Measurements from ENCODE around the gene ZFP90. TPM values are rescaled to one million over a fixed set of nuclear protein-coding genes. Genes with fewer than 3 reads are reported as not detected.
"Not testable (repeated sequence)": the region's sequence is repeated elsewhere in the genome, so short reads cannot be mapped to it uniquely, and the experiment has no call there.

ZFP90 gene
- total RNA-seq, 2 experiments from 2014 or later: 27.6 to 32.6 TPM

- no peak for TF ChIP-seq CTCF (IDR thresholded peaks at IDR 0.05)
- H3K4me1 Mint-ChIP-seq (ENCODE audit: low read depth): peaks cover 14% of the 10 kb centered on the region
- H3K27me3 Mint-ChIP-seq: no peaks in the 10 kb centered on the region
- ChIA-PET POLR2A (no interaction called here), CTCF (interaction anchor here (0.6 to 9.6 kb wide), 6 partner anchors 7 to 55 kb away, joined by 3 to 65 read pairs (median 6); no protein-coding TSS in a partner anchor)
- no peak overlapping the region for H3K4me3 Mint-ChIP-seq
- H3K27ac Mint-ChIP-seq: no peak overlapping the region
- peaks cover 7% of the 10 kb centered on the region for H3K9me3 Mint-ChIP-seq
- DNase-seq: no peak
- peaks cover 20% of the 10 kb centered on the region for H3K36me3 Mint-ChIP-seq (ENCODE audit: low read depth)
- intact Hi-C loops (cut with micrococcal nuclease): no loop called here
- no peak for ATAC-seq
These were observed 3.8 kb upstream of the ZFP90 start for GRCh38 chr16:68535331-68535730.

- no peaks in the 10 kb centered on the region for H3K27me3 Mint-ChIP-seq
- peaks cover 41% of the 10 kb centered on the region for H3K36me3 Mint-ChIP-seq (ENCODE audit: low read depth)
- DNase-seq (peak; percentile 39), ATAC-seq (peak; percentile 57)
- TF ChIP-seq CTCF (IDR thresholded peaks at IDR 0.05): no peak
- no peaks in the 10 kb centered on the region for H3K9me3 Mint-ChIP-seq
- H3K4me1 Mint-ChIP-seq (ENCODE audit: low read depth): peaks cover 14% of the 10 kb centered on the region
- intact Hi-C loops (cut with micrococcal nuclease): no loop called here
- ChIA-PET POLR2A (interaction anchor here (0.7 to 2.7 kb wide), 6 partner anchors 9 to 1343 kb away, joined by 3 to 13 read pairs (median 3); no protein-coding TSS in a partner anchor), CTCF (interaction anchor here (1.0 to 9.6 kb wide), 3 partner anchors 11 to 96 kb away, joined by 3 to 65 read pairs (median 4); no protein-coding TSS in a partner anchor)
- peak overlapping the region; percentile 94 for H3K27ac Mint-ChIP-seq
- H3K4me3 Mint-ChIP-seq: peak overlapping the region; percentile 94
These were observed 684 bp downstream of the ZFP90 start for GRCh38 chr16:68539711-68540239.

- H3K4me3 Mint-ChIP-seq: peak overlapping the region; percentile 15
- DNase-seq: peak; percentile 63
- ChIA-PET CTCF (interaction anchor here (1.2 kb wide), 1 partner anchor 21 kb away, joined by 4 read pairs; no protein-coding TSS in a partner anchor), POLR2A (no interaction called here)
- peak; percentile 90 for ATAC-seq
- H3K27me3 Mint-ChIP-seq: no peaks in the 10 kb centered on the region
- no peak for TF ChIP-seq CTCF (IDR thresholded peaks at IDR 0.05)
- H3K9me3 Mint-ChIP-seq: peaks cover 37% of the 10 kb centered on the region
- H3K27ac Mint-ChIP-seq: peak overlapping the region; percentile 89
- peaks cover 80% of the 10 kb centered on the region for H3K36me3 Mint-ChIP-seq (ENCODE audit: low read depth)
- intact Hi-C loops (cut with micrococcal nuclease): no loop called here
- H3K4me1 Mint-ChIP-seq (ENCODE audit: low read depth): peaks cover 24% of the 10 kb centered on the region
These were observed 9.9 kb downstream of the ZFP90 start for GRCh38 chr16:68548947-68549346.

GRCh38 chr16:68553186-68553585, 14.1 kb downstream of the ZFP90 start:
- POLR2A ChIA-PET: interaction anchor here (0.8 kb wide), 1 partner anchor 13 kb away, joined by 5 read pairs; no protein-coding TSS in a partner anchor
- intact Hi-C loops (cut with micrococcal nuclease): no loop called here
- Mint-ChIP-seq H3K4me3 (no peak overlapping the region), H3K9me3 (peaks cover 68% of the 10 kb centered on the region), H3K27me3 (no peaks in the 10 kb centered on the region), H3K4me1 (ENCODE audit: low read depth) (peaks cover 21% of the 10 kb centered on the region), H3K36me3 (ENCODE audit: low read depth) (peaks cover 92% of the 10 kb centered on the region), H3K27ac (no peak overlapping the region)
- CTCF ChIA-PET: interaction anchor here (1.2 kb wide), 1 partner anchor 38 kb away, joined by 3 read pairs; no protein-coding TSS in a partner anchor
- no peak for ATAC-seq
- TF ChIP-seq CTCF (IDR thresholded peaks at IDR 0.05): no peak
- no peak for DNase-seq

- H3K4me1 Mint-ChIP-seq (ENCODE audit: low read depth); H3K4me3 Mint-ChIP-seq; H3K27ac Mint-ChIP-seq; intact Hi-C loops (cut with micrococcal nuclease); DNase-seq; POLR2A ChIA-PET; H3K27me3 Mint-ChIP-seq; CTCF ChIA-PET; ATAC-seq: not testable (repeated sequence)
- H3K9me3 Mint-ChIP-seq: peaks cover 83% of the 10 kb centered on the region
- H3K36me3 Mint-ChIP-seq (ENCODE audit: low read depth): peaks cover 98% of the 10 kb centered on the region
These were observed 21.2 kb downstream of the ZFP90 start for GRCh38 chr16:68560341-68560740.
